ENCODE measurements around the gene IFT88.

IFT88 gene

DNA sequence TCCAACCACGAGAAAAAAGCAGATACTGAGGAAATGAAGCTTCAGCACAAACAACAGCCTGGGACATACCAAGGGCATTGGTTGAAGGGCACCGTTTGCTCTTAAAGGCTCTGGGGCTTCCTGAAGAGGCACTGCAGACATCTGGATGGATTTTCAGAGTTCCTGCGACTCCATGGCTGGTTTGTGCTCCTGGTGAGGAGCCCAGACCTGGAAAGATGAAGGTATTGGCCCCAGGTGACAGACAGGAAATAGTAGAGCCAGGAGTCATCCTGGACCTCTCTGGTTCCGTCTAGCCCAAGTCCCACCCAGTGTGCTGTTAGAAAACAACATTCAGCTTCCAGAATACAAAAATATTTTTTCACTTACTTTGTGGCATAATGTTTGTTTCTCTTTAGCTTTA, 142.8 kb downstream of the IFT88 start:
- no peak for DNase-seq (ENCODE audit: low spot score)
- in situ Hi-C loops (cut with MboI; ENCODE audit: low sequenced_read_pairs, unreplicated experiment) = loop anchor here (10.0 to 25.0 kb wide), 2 partner anchors 215 to 522 kb away; partner anchors contain the start of gene GJB2
- TF ChIP-seq, protein P1, sequence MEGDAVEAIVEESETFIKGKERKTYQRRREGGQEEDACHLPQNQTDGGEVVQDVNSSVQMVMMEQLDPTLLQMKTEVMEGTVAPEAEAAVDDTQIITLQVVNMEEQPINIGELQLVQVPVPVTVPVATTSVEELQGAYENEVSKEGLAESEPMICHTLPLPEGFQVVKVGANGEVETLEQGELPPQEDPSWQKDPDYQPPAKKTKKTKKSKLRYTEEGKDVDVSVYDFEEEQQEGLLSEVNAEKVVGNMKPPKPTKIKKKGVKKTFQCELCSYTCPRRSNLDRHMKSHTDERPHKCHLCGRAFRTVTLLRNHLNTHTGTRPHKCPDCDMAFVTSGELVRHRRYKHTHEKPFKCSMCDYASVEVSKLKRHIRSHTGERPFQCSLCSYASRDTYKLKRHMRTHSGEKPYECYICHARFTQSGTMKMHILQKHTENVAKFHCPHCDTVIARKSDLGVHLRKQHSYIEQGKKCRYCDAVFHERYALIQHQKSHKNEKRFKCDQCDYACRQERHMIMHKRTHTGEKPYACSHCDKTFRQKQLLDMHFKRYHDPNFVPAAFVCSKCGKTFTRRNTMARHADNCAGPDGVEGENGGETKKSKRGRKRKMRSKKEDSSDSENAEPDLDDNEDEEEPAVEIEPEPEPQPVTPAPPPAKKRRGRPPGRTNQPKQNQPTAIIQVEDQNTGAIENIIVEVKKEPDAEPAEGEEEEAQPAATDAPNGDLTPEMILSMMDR (IDR thresholded peaks at IDR 0.05; ENCODE audit: borderline replicate concordance, control extremely low read depth, extremely low read depth, insufficient read depth, missing control alignments) = no peak

DNA sequence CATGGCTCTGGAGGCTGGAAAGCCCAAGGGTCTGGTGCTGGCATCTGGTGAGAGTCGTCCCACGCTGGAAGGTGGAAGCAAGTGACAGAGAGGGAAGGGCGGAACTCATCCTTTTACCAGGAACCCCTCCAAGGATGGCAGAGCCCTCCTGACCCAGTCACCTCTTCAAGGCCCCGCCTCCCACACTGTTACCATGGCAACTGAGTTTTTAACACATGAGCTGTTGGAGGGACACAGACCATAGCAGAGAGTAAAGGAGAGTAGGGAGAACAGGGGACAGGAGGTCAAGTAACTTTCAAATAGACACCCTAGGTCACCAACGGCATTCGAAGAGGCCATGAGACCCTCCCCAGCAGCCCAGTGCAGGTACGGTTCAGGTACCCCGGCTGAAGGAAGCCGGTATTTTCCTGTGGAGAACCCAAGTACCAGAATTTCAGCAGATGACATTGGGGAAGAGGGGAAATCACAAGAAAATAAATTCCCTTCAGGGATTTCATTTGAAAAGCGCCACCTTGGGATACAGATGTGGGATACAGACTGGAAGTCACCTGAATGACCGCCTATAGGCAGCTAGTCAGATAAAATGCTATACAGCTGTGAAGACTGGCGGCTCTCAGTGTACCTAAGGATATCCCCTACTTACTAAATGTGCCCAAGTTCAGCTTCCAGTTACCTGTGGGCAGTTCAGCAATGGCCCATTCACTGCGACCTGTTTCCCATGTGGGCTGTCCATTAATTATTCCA, 144.5 kb downstream of the IFT88 start:
- TF ChIP-seq, protein P1 (IDR thresholded peaks at IDR 0.05; ENCODE audit: borderline replicate concordance, control extremely low read depth, extremely low read depth, insufficient read depth, missing control alignments) = no peak
- no peak for DNase-seq (ENCODE audit: low spot score)
- in situ Hi-C loops (cut with MboI; ENCODE audit: low sequenced_read_pairs, unreplicated experiment) = loop anchor here (25.0 kb wide), 1 partner anchor 524 kb away; the partner anchor contains the start of gene GJB2

DNA sequence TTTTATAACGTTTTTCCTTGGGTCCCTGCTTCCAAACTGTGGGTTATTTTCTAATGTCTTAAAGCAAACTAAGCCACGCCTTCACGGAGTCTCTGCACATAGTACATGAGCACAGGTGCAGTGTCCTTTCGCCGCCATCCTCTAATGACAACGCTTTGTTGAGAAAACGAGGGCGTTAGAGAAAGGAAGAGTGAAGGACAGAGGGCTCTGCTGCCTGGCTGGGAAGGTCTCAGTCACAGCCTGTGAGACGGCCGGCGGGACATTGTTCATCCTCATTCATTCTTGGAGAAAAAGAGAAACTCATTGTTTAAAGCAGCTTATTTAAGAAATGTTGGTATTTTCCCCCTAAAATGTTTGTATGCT, 146.0 kb downstream of the IFT88 start:
- no peak for DNase-seq (ENCODE audit: low spot score)
- in situ Hi-C loops (cut with MboI; ENCODE audit: low sequenced_read_pairs, unreplicated experiment) = loop anchor here (25.0 kb wide), 1 partner anchor 526 kb away; the partner anchor contains the start of gene GJB2
- TF ChIP-seq, protein P1 (IDR thresholded peaks at IDR 0.05; ENCODE audit: borderline replicate concordance, control extremely low read depth, extremely low read depth, insufficient read depth, missing control alignments) = no peak

DNA sequence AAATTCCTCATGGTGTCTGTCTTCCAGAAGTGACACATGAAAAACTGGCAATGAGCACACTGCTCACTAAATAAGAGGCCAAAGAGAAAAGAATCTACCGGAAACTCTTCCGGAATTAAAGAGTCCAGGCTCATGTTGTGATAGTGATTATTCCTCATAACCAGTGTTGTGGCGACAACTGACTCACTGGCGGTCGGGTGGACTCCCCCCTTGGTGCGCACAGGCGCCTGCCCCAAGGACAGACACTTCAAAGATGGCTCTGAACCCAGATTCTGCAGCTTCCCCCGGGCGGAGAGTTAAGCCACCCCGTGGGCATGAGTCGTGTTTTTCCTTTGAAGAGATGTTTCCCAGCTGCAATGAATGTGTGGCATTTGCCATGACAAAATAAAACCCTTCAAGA, 146.8 kb downstream of the IFT88 start:
- no peak for DNase-seq (ENCODE audit: low spot score)
- in situ Hi-C loops (cut with MboI; ENCODE audit: low sequenced_read_pairs, unreplicated experiment) = loop anchor here (25.0 kb wide), 1 partner anchor 526 kb away; the partner anchor contains the start of gene GJB2
- TF ChIP-seq, protein P1 (IDR thresholded peaks at IDR 0.05; ENCODE audit: borderline replicate concordance, control extremely low read depth, extremely low read depth, insufficient read depth, missing control alignments) = no peak

DNA sequence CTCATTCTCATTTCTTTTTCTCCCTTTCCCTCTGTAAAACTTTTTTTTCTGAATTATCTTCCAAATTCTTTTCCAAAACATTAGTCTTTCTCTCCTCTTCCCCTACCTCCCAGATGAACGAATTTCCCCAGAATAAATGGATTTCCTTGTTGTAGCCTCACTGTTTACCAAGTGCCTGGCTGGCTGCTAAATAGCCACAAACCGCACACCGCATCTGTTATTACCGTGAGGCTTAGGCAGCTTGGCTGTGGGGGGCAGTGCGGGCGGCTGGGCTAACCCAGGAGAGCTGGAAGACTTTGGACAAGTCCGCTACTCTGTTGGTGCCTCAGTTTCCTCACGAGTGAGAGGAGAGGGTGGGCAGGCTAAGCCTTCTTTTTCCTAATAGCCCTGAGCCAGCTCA, 147.2 kb downstream of the IFT88 start:
- TF ChIP-seq, protein P1 (IDR thresholded peaks at IDR 0.05; ENCODE audit: borderline replicate concordance, control extremely low read depth, extremely low read depth, insufficient read depth, missing control alignments) = no peak
- in situ Hi-C loops (cut with MboI; ENCODE audit: low sequenced_read_pairs, unreplicated experiment) = loop anchor here (25.0 kb wide), 1 partner anchor 527 kb away; the partner anchor contains the start of gene GJB2
- DNase-seq (ENCODE audit: low spot score) = no peak

DNA sequence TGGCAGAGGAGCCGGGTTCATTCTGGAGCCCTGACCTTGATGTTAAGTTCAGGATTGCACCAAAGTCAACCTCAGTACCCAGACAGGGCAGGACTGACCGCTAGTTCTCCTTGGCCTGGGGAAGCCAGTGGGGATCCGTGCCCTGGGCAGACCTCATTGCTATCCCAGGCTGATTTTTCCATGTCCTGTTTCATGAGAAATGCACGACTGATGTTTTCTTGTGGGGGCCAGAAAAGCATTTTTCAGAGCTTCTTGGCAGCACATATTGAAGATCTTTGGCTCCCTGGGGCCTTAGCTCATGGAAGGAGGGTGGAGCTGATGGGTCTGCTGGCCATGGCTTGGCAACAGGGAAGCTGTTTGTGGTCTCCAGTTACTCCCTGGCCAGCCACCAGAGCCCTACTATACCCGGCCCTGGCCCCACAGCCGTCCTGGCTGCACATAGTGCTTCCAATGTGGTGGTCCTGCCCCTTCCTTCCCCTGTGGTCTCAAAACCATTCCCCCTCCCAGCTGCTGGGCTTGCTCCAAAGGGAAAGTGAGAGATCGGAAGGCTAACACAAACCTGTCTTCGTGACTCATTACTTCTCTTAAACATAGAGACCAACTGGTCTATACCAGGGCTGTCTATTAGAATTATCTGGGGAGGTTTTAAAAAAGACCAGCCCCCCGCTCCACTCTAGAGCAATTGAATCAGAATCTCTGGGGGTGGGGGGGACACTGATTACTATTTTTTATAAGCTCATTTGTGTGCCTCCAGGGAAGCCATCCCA, 147.8 kb downstream of the IFT88 start:
- TF ChIP-seq, protein P1 (IDR thresholded peaks at IDR 0.05; ENCODE audit: borderline replicate concordance, control extremely low read depth, extremely low read depth, insufficient read depth, missing control alignments) = no peak
- in situ Hi-C loops (cut with MboI; ENCODE audit: low sequenced_read_pairs, unreplicated experiment) = loop anchor here (25.0 kb wide), 1 partner anchor 527 kb away; the partner anchor contains the start of gene GJB2
- DNase-seq (ENCODE audit: low spot score) = no peak

All from GM13976 (cell line).